Measurements from ENCODE around the gene PBX3.

PBX3 gene

GRCh38 chr9:125959315-125959714 lies 212.1 kb downstream of the PBX3 start:
- no peak for DNase-seq

GRCh38 chr9:125959951-125960619 lies 212.9 kb downstream of the PBX3 start:
- no peak for DNase-seq

GRCh38 chr9:125960626-125961025 lies 213.5 kb downstream of the PBX3 start:
- no peak for DNase-seq

- no peak for DNase-seq
Measured at GRCh38 chr9:125961072-125961471, 213.9 kb downstream of the PBX3 start.

- no peak for DNase-seq
Measured at GRCh38 chr9:125963932-125964331, 216.8 kb downstream of the PBX3 start.

GRCh38 chr9:125964702-125965225 lies 217.6 kb downstream of the PBX3 start:
- DNase-seq: no peak

- DNase-seq: no peak
Measured at GRCh38 chr9:125965477-125965876, 218.3 kb downstream of the PBX3 start.

GRCh38 chr9:125966466-125966865 lies 219.3 kb downstream of the PBX3 start:
- no peak for DNase-seq

- no peak for DNase-seq
Measured at GRCh38 chr9:125966959-125967711, 220.0 kb downstream of the PBX3 start.

- no peak for DNase-seq
Measured at GRCh38 chr9:125968714-125969374, 221.7 kb downstream of the PBX3 start.

- DNase-seq: no peak
Measured at GRCh38 chr9:125969462-125969861, 222.3 kb downstream of the PBX3 start.

GRCh38 chr9:125969868-125970267 lies 222.7 kb downstream of the PBX3 start:
- DNase-seq: no peak

GRCh38 chr9:125970340-125970739 lies 223.2 kb downstream of the PBX3 start:
- DNase-seq: no peak

GRCh38 chr9:125971050-125971449 lies 223.9 kb downstream of the PBX3 start:
- DNase-seq: no peak

GRCh38 chr9:125972012-125972729 lies 225.0 kb downstream of the PBX3 start:
- no peak for DNase-seq

GRCh38 chr9:125973547-125973946 lies 226.4 kb downstream of the PBX3 start:
- DNase-seq: no peak

- DNase-seq: no peak
Measured at GRCh38 chr9:125974705-125975104, 227.5 kb downstream of the PBX3 start.

- no peak for DNase-seq
Measured at GRCh38 chr9:125977223-125977622, 230.1 kb downstream of the PBX3 start.

GRCh38 chr9:125979383-125979782 lies 232.2 kb downstream of the PBX3 start:
- no peak for DNase-seq

GRCh38 chr9:125982798-125983406 lies 235.7 kb downstream of the PBX3 start:
- no peak for DNase-seq

GRCh38 chr9:125983681-125984080 lies 236.5 kb downstream of the PBX3 start:
- no peak for DNase-seq

- DNase-seq: no peak
Measured at GRCh38 chr9:125984461-125984860, 237.3 kb downstream of the PBX3 start.
